Hippocampal formation (tissue), 2 donors: ENCODE measurements around the gene TLNRD1.

Experiments
- DNase-seq, 2 donors: peaks; one replicate each; lab custom pipeline; 2025; lab: John Stamatoyannopoulos, UW

Gene TLNRD1

DNA sequence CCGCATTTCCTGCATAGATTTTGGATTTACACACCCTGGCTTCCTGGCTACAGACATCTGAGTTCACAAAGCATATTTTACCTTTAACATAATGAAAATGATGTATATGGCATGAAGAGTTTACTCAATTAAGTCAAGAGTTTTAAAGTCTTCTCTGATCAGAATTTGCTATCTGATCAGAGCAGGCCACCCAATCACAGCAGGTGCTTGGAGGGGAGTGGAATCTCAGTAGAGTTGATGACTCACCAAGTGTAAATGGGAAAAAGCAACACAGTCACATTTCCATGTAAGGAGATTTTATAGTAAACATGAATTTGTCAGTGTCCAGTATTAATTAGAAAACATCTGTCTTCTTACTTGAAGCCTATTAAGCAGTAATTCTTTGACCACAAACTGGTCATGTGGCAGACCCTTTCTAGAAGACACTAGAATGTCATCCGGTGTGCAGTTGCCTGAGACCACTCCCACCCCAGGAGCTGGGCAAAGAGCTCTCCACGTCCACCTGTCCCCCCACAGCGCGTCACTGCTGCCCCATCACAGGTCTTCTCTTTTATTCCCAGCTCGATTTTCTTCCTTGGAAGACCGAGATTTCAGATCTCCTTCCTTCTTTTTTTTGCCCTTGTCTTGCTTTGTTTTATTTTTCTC lies 21.9 kb upstream of the TLNRD1 start:
- no peak for DNase-seq

DNA sequence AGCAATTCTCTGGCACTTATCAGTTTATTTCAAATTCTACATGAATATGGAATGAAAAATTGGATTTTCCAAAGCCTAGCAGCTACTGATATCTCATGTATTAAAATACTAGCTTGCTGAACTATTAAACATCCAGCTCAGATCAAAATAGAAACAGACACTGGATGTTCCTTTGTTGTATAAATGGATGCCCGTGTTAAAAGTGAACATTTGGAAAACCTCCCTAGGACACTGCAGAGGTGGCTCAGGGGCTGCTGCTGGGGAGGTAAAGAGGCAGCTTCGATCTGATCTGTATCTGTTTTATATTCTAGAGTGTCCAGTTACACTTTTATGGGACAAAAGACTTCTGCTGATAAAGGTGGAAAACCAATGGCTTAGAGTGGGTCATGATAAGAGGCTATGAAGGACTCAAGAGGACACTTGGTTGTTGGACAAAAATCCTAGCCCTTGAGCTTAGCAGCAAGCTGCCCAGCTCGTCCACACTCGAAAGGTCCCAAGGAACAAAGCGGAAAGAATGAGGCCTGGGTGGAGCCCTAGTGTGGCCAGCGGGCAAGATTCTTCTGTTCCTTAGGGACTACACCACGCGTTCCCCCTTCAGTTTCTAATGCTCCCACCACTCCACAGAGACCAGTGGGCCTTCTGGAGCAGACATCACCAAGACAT lies 21.1 kb upstream of the TLNRD1 start:
- no peak for DNase-seq

DNA sequence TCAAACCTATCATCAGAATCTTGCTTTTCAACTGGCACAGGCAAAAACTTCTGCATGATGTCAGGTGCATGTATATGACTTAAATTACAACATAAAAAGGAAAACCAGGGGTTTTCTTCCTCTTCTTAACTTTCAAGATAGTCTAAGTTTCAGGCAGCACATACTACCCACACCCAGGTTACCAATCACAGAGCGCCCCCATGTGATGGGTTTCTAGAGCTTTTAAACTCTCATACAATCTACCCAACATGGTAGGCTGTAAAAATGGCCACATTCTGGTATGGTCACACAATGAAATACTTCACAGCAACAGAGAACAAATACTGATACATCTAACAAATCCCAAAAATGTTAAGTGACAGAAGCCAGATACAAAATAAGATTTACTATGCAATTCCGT lies 18.5 kb upstream of the TLNRD1 start:
- DNase-seq: no peak

- DNase-seq: no peak
Measured at GRCh38 chr15:80982839-80983238, 17.9 kb upstream of the TLNRD1 start.

GRCh38 chr15:80984856-80985255 lies 15.9 kb upstream of the TLNRD1 start:
- DNase-seq: no peak

DNA sequence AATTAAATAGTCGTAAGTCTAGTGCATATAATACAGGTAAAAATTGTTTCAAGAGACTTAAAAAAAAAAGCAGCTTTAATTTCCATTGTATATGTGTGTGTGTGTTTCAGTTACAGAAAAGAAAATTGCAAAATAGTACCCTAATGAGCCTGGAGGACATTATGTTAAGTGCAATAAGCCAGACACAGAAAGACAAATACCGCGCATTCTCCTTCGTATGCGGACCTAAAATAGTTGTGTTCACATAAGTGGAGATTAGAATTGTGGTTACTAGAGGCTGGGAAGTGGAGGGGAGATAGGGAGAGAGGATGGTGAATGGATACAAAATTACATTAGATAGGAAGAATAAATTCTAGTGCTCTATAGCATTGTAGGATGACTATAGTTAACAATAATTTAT lies 14.7 kb upstream of the TLNRD1 start:
- DNase-seq: no peak

DNA sequence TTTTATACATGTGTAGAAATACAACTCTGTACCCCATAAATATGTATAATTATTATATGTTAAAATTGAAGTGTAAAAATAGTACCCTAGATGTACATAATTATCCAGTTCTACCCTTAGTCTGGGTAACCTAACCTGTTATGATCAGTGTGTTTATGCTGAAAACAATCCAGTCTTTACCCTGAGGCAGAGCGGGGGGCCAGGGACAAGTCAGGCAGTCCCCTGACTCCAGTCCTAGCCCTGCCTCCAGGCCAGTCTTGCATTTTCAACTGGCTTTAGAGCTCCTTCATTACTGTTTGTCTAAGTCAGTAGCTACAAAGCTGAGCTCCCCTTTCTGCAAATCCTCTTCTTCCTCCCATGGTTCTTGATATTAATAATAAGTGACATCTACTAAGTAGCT lies 14.2 kb upstream of the TLNRD1 start:
- DNase-seq: no peak

- DNase-seq: no peak
Measured at GRCh38 chr15:80988148-80988796, 12.5 kb upstream of the TLNRD1 start.

DNA sequence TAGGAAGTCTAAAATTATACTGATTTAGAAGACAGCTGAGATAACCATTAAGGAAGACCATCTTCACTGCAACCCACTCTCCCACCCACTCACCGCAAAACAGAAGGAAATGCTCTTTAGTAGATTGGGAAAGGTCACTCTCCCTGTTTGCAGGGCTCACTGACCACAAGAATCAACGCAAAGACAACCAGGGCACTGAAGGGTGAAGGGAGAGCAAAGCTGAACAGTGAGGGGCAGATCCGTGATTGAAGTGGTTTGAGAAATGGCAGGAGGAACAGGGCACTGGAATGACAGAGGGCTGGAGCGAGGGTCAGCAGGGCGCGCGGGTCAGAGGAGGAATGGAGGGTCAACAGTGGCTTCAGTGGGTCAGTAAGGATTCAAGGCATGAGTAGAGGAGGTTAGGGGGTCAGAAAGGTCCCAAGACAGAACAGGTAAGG lies 11.6 kb upstream of the TLNRD1 start:
- DNase-seq: no peak

GRCh38 chr15:80989518-80990478 lies 10.9 kb upstream of the TLNRD1 start, which contains the start of gene MESD:
MESD (minus strand) TSS chr15:80989819; CDS start chr15:80989791, 28 bp downstream.
- DNase-seq: peak; percentile 95 to 97

DNA sequence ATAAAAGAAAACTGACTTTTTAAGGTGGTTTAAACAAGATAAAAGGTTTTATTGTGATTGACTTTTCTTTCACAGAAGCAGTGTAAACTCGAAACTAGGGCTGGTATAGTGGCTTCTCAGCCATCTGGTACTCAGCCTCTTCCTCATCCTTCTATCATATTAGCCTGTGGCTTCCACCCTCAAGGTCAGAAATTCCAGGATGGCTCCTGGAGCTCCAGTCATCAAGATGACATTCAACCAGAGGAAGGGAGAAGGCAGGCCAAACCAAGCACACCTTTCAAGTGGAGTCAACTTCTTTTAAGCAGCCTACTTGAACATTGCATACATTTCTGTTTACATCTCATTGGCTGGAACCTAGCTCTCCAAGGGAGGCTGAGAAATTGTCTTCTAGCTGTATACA lies 9.8 kb upstream of the TLNRD1 start:
- no peak for DNase-seq

DNA sequence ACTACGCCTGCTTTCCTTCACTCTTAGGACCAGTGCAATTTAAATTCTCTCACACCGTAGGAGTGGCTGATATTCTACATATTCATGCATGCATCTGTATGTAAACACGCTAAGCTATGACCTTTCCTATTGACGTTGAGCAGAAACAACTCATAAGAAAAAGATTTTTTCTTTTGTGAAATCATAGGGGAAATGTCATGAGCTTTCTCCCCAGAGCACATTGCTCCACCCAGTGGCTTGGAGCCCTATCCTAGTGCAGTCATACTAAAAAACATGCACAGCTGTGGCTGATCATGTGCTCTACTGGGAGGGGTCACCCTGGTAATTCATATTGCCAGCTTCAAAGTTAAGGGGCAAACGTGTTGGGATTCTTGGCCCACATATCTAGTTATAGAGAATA lies 9.3 kb upstream of the TLNRD1 start:
- DNase-seq: peak; percentile 34 to 68

- DNase-seq: no peak
Measured at GRCh38 chr15:80992006-80992405, 8.7 kb upstream of the TLNRD1 start.

DNA sequence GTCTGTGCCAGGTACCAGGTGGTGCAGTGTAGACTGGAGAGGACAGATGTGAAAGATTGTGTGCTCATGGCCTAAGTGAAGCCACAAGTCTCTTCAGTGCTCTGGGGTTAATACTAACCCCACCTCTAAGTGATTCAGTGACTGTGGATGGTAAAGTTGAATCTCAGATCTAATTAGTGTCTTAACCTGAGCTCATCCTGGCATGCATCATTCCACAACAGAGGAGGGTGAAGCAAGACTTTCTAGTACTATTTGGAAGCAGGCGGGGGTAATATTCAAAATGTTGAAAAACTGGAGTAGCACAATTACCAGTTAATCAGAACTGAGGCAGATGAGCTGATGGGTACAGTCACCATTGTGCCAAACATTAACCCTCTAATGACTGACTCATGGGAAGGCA lies 8.3 kb upstream of the TLNRD1 start:
- no peak for DNase-seq

GRCh38 chr15:80996247-80996646 lies 4.5 kb upstream of the TLNRD1 start:
- no peak for DNase-seq

DNA sequence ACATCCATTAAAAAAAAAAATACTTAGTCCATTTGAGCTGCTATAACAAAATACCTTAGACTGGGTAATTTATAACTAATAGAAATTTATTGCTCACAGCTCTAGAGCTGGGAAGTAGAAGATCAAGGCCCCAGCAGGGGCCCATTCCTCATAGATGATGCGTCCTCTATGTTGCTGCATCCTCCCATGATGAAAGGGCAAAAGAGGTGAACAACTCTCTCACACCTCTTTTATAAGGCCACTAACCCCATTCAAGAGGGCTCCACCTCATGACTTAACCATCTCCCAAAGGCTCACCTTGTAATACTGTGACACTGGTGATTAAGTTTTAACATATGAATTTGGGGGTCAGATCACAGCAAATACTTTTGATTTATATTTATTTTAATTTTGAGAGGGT lies 3.0 kb upstream of the TLNRD1 start:
- no peak for DNase-seq

- DNase-seq: no peak
Measured at GRCh38 chr15:80998251-80998650, 2.5 kb upstream of the TLNRD1 start.

GRCh38 chr15:80999623-81000036 lies 1.1 kb upstream of the TLNRD1 start:
- DNase-seq: no peak

DNA sequence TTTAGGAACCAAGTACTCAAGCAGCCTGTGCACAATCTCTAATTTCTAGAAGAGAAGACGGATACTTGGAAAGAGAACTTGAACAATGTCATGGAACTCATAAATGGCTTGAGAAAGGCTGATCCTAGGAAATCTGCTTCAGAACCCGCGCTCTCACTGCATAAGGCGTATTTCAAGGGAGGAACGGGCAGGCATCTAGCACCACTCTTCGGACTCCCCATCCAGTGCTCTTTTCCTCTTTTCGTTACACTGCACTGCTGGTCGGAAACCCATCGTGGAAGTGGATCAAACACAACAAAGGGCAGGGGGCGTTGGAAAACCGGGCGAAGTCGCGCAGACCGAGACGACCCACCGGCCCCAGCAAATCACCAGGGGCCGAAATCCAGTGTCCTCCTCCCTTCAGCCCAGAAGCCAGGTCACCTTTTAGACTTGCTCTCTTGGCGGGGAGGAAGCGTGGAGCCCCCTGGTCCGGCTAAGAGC lies 539 bp upstream of the TLNRD1 start:
- DNase-seq: peak in 1 of 2 donors; percentile 48

GRCh38 chr15:81001152-81002008 lies 657 bp downstream of the TLNRD1 start:
- DNase-seq: peak in 1 of 2 donors; percentile 62

- DNase-seq: no peak
Measured at GRCh38 chr15:81002009-81002330, 1.2 kb downstream of the TLNRD1 start.
